ENCODE results near the gene GALNT14.

The GALNT14 gene

DNA sequence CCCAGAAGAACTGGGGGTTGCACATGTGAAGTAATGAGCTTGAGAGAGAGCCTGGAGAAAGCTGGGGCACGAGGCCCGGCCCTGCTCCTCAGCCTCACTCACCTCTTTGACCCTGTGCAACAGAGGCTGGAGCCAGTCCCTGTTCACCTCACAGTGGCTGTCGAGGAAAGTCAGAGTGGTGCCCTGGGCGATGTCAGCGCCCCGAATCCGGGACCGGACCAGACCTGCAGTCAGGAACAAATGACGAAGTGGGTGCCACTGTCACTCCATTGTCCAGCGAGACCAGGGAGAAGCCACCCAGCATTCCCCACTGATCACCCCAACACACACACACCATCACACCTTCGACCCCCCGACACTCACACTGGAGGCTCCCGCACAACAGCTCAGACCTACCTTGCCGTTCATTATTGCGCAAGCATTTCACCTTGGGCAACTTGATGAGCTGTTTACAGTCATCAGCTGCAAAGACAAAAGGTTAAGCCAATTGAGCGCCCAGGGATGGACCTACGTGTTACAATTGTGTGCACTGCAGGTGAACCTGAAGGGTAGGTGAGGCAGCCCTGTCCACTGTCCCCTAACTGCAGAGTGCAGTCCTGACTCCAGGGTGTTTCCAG is 182.6 kb downstream of the GALNT14 start:
- no peak overlapping the region for H3K27ac ChIP-seq (ENCODE audit: low read length)
- H3K4me1 ChIP-seq (ENCODE audit: control insufficient read depth, insufficient read depth, low read length) = 0 out of 2 replicates have a peak, but pooled peaks cover 1% of the 10 kb centered on the region
- H3K4me3 ChIP-seq (ENCODE audit: low read length) = no peak overlapping the region
- DNase-seq (ENCODE audit: low read depth, low spot score) = no peak
- H3K36me3 ChIP-seq (ENCODE audit: control insufficient read depth, insufficient read depth, low read length) = no peaks in the 10 kb centered on the region
- no CpG with 5 or more reads among the region's 17 CpGs for WGBS (ENCODE audit: insufficient coverage, insufficient read length)
- no peaks in the 10 kb centered on the region for H3K9me3 ChIP-seq (ENCODE audit: control insufficient read depth, insufficient read depth, low read length)
- H3K27me3 ChIP-seq (ENCODE audit: control insufficient read depth, insufficient read depth, low read length) = no peaks in the 10 kb centered on the region

DNA sequence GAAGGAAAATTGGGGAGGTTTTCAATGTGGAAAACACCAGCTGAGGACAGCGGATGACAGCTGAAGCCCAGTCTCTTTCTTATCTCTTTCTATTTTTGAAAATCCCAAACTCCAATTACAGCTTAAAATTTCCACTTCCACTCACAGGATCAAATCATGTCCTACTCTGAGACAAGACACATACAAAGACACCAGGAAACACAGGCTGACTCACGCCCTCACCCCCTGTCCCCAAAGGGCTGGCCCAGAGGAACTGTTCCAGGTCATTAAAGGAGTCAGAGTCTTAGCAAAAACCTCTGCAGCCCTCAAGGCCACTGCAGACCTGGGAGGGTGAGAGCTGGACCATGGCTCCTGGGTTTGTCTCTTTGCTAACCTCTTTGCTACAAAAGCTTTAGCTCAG is 187.9 kb downstream of the GALNT14 start:
- H3K27me3 ChIP-seq (ENCODE audit: control insufficient read depth, insufficient read depth, low read length) = no peaks in the 10 kb centered on the region
- DNase-seq (ENCODE audit: low read depth, low spot score) = no peak
- no CpG with 5 or more reads among the region's 2 CpGs for WGBS (ENCODE audit: insufficient coverage, insufficient read length)
- no peak overlapping the region for H3K27ac ChIP-seq (ENCODE audit: low read length)
- no peaks in the 10 kb centered on the region for H3K4me1 ChIP-seq (ENCODE audit: control insufficient read depth, insufficient read depth, low read length)
- H3K9me3 ChIP-seq (ENCODE audit: control insufficient read depth, insufficient read depth, low read length) = no peaks in the 10 kb centered on the region
- no peaks in the 10 kb centered on the region for H3K36me3 ChIP-seq (ENCODE audit: control insufficient read depth, insufficient read depth, low read length)
- no peak overlapping the region for H3K4me3 ChIP-seq (ENCODE audit: low read length)

DNA sequence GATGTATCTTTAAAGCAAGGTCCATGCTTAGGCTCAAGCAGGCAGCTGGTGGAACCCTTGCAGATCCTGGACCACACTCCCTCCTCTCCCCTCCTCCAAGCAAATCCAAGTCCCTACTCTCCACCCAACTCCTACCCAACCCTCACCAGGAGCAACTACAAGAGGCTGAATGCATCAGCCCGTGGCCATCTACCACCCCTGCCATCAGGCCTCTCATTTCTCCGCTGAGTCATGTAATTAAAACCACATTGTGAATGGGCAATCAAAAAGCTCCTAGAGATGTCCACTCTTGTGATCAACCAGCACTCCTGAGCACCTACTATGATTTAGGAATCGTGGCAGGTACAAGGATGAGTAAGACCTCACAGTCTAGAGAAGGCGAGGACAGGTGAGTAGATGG is 188.8 kb downstream of the GALNT14 start:
- H3K4me1 ChIP-seq (ENCODE audit: control insufficient read depth, insufficient read depth, low read length) = no peaks in the 10 kb centered on the region
- no peak overlapping the region for H3K4me3 ChIP-seq (ENCODE audit: low read length)
- no peak for DNase-seq (ENCODE audit: low read depth, low spot score)
- no peaks in the 10 kb centered on the region for H3K36me3 ChIP-seq (ENCODE audit: control insufficient read depth, insufficient read depth, low read length)
- no peaks in the 10 kb centered on the region for H3K27me3 ChIP-seq (ENCODE audit: control insufficient read depth, insufficient read depth, low read length)
- WGBS (ENCODE audit: insufficient coverage, insufficient read length) = no CpG with 5 or more reads among the region's 4 CpGs
- H3K9me3 ChIP-seq (ENCODE audit: control insufficient read depth, insufficient read depth, low read length) = no peaks in the 10 kb centered on the region
- H3K27ac ChIP-seq (ENCODE audit: low read length) = no peak overlapping the region

DNA sequence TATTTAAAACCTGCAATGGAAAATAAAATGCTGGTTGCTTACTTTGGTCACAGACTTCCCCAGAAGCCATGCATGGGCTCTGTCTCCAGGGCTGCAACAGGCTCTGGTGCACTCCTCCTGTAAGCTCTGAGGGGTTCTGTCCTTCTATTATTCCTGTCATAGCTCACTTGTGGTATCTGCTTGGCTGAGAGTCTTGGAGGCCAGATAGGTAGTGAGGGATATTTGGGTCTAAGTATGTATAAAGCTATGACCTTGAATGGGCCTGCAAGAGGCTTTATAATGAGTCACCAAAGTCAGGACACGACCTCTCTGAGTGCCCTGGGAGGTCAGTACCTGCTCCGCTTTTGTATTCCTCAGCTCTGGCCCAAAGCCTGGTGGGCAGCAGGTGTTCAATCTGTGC is 189.4 kb downstream of the GALNT14 start:
- H3K27ac ChIP-seq (ENCODE audit: low read length) = no peak overlapping the region
- H3K4me3 ChIP-seq (ENCODE audit: low read length) = no peak overlapping the region
- no peaks in the 10 kb centered on the region for H3K36me3 ChIP-seq (ENCODE audit: control insufficient read depth, insufficient read depth, low read length)
- H3K27me3 ChIP-seq (ENCODE audit: control insufficient read depth, insufficient read depth, low read length) = no peaks in the 10 kb centered on the region
- no peaks in the 10 kb centered on the region for H3K9me3 ChIP-seq (ENCODE audit: control insufficient read depth, insufficient read depth, low read length)
- no peaks in the 10 kb centered on the region for H3K4me1 ChIP-seq (ENCODE audit: control insufficient read depth, insufficient read depth, low read length)
- no CpG with 5 or more reads among the region's 2 CpGs for WGBS (ENCODE audit: insufficient coverage, insufficient read length)
- no peak for DNase-seq (ENCODE audit: low read depth, low spot score)

DNA sequence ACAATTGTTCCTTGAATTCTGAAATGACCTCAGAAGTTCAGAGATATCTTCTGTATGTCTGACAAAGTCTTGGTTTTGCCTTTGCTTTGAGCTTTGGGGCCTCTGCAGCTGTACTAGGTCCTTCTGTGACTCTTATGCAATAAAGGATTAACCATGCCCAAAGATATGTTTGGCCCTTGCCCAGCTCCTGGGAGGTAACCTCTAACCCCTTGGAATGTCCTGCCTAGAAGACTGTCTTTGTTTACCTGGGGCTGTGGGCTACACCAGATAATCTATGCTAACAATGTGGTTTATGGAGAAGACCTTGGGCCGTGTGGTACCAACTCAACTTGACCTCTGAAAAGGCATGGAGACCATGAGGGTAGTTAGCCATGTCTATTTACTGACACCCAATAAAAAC is 190.1 kb downstream of the GALNT14 start:
- no peaks in the 10 kb centered on the region for H3K9me3 ChIP-seq (ENCODE audit: control insufficient read depth, insufficient read depth, low read length)
- no peaks in the 10 kb centered on the region for H3K4me1 ChIP-seq (ENCODE audit: control insufficient read depth, insufficient read depth, low read length)
- H3K4me3 ChIP-seq (ENCODE audit: low read length) = no peak overlapping the region
- WGBS (ENCODE audit: insufficient coverage, insufficient read length) = no CpG with 5 or more reads among the region's 1 CpG
- no peak overlapping the region for H3K27ac ChIP-seq (ENCODE audit: low read length)
- no peaks in the 10 kb centered on the region for H3K36me3 ChIP-seq (ENCODE audit: control insufficient read depth, insufficient read depth, low read length)
- no peak for DNase-seq (ENCODE audit: low read depth, low spot score)
- no peaks in the 10 kb centered on the region for H3K27me3 ChIP-seq (ENCODE audit: control insufficient read depth, insufficient read depth, low read length)

DNA sequence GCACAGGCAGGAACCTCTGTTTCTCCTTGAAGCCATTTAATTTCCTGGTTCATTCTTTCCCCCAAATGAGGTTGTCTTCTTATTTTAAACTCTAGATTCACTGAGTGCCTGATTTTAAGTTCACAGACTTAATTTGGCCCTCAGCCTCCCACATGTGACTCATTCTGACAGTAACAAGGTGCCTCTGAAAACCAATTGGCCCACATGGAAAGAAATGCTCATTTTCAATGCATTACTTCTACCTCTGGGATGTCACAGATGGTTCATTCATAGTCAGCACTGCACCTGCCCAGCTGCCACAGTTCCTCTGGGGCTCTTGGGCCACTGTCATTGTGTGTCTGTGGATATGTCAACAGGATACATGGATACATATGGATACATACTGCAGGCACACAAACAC is 190.6 kb downstream of the GALNT14 start:
- no peaks in the 10 kb centered on the region for H3K36me3 ChIP-seq (ENCODE audit: control insufficient read depth, insufficient read depth, low read length)
- H3K27me3 ChIP-seq (ENCODE audit: control insufficient read depth, insufficient read depth, low read length) = no peaks in the 10 kb centered on the region
- H3K4me1 ChIP-seq (ENCODE audit: control insufficient read depth, insufficient read depth, low read length) = no peaks in the 10 kb centered on the region
- no peak for DNase-seq (ENCODE audit: low read depth, low spot score)
- no peaks in the 10 kb centered on the region for H3K9me3 ChIP-seq (ENCODE audit: control insufficient read depth, insufficient read depth, low read length)
- H3K4me3 ChIP-seq (ENCODE audit: low read length) = no peak overlapping the region
- no peak overlapping the region for H3K27ac ChIP-seq (ENCODE audit: low read length)

DNA sequence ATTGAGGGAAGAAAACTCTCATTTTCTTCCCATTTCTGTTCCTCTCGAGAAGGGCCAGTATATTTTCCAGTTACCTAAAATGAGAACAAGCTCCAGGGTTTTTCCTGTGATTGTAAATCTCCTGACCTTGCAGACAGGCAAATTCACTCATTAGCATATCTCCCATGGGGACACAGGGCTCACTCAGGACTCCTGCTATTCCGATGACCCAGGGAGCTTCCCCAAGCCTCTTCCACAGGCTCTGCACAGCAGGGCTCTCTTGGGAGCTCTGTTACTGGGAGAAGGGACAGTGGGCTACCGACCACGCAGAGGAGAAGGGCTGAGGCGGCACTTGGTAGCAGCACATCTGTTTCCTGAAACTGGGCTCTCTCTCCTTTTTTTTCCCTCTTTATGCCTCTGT is 195.8 kb downstream of the GALNT14 start:
- Histone ChIP-seq H3K27me3 (ENCODE audit: control insufficient read depth, insufficient read depth, low read length) (no peaks in the 10 kb centered on the region), H3K36me3 (ENCODE audit: control insufficient read depth, insufficient read depth, low read length) (no peaks in the 10 kb centered on the region), H3K4me1 (ENCODE audit: control insufficient read depth, insufficient read depth, low read length) (peaks cover 3% of the 10 kb centered on the region; the same call in 1 of the 2 replicates), H3K4me3 (ENCODE audit: low read length) (no peak overlapping the region), H3K9me3 (ENCODE audit: control insufficient read depth, insufficient read depth, low read length) (no peaks in the 10 kb centered on the region), H3K27ac (ENCODE audit: low read length) (no peak overlapping the region)
- DNase-seq (ENCODE audit: low read depth, low spot score) = no peak
- no CpG with 5 or more reads among the region's 5 CpGs for WGBS (ENCODE audit: insufficient coverage, insufficient read length)

DNA sequence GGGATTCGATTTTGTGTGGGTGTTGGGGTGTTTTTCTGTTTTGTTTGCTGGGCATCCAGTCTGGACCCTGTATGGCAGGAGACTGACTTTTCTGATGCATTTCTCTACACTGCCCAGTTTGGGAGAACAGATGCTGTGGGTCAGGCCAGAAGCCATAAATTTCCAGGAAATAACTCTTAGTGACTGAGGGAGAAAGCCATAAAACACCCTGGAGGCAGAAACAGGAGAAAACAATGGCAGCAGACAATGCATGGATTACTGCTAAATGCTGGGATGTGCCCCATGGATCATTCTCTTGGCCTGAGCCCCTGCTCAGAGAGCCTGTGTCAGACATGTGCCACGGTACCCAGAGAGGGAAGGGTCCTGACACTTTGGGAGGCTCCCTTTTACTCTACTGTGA is 197.4 kb downstream of the GALNT14 start:
- no peak overlapping the region for H3K4me3 ChIP-seq (ENCODE audit: low read length)
- H3K27me3 ChIP-seq (ENCODE audit: control insufficient read depth, insufficient read depth, low read length) = no peaks in the 10 kb centered on the region
- no peak for DNase-seq (ENCODE audit: low read depth, low spot score)
- no peaks in the 10 kb centered on the region for H3K9me3 ChIP-seq (ENCODE audit: control insufficient read depth, insufficient read depth, low read length)
- no peaks in the 10 kb centered on the region for H3K36me3 ChIP-seq (ENCODE audit: control insufficient read depth, insufficient read depth, low read length)
- H3K27ac ChIP-seq (ENCODE audit: low read length) = no peak overlapping the region
- H3K4me1 ChIP-seq (ENCODE audit: control insufficient read depth, insufficient read depth, low read length) = peaks cover 3% of the 10 kb centered on the region; the same call in 1 of the 2 replicates
- WGBS (ENCODE audit: insufficient coverage, insufficient read length) = no CpG with 5 or more reads among the region's 2 CpGs

DNA sequence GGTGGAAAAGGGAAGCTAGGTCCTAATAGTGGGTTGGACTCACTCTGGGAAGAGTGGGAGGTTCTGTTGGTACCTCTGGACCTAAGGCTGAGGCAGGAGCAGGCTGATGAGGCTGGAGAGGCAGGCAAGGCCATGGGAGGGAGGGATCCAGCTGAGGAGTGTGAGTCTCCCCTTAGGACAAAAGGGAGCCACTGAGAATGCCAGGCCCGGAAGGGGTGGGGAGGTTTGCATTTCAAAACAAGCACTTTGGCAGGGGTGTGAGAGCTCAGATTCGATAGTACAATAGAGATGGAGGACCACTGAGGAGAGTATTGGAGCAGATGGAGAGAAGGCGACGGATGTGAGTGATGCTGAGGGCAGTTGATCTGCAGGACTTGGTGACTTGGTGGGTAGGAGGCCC is 198.9 kb downstream of the GALNT14 start:
- no peaks in the 10 kb centered on the region for H3K27me3 ChIP-seq (ENCODE audit: control insufficient read depth, insufficient read depth, low read length)
- no peaks in the 10 kb centered on the region for H3K9me3 ChIP-seq (ENCODE audit: control insufficient read depth, insufficient read depth, low read length)
- H3K27ac ChIP-seq (ENCODE audit: low read length) = no peak overlapping the region
- no CpG with 5 or more reads among the region's 4 CpGs for WGBS (ENCODE audit: insufficient coverage, insufficient read length)
- peaks cover 3% of the 10 kb centered on the region; the same call in 1 of the 2 replicates for H3K4me1 ChIP-seq (ENCODE audit: control insufficient read depth, insufficient read depth, low read length)
- DNase-seq (ENCODE audit: low read depth, low spot score) = no peak
- H3K4me3 ChIP-seq (ENCODE audit: low read length) = no peak overlapping the region
- H3K36me3 ChIP-seq (ENCODE audit: control insufficient read depth, insufficient read depth, low read length) = no peaks in the 10 kb centered on the region

DNA sequence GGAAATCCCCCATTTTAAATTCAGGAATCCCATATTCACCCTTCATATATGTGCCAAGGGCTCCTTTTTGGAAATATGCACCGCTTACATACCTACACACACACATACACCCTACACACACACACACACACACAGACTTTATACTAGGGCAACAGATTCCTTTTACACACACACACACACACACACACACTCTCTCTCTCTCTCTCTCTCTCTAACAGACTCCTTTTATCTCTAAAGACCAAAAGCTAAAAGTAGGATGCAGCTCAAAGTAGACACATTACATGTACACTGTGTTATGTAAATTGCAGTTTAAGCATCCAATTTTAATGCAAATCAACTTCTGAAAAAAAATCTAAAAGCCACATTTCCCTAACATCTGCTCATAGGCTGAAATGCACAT is 200.0 kb downstream of the GALNT14 start:
- H3K9me3 ChIP-seq (ENCODE audit: control insufficient read depth, insufficient read depth, low read length) = no peaks in the 10 kb centered on the region
- no peak overlapping the region for H3K4me3 ChIP-seq (ENCODE audit: low read length)
- WGBS (ENCODE audit: insufficient coverage, insufficient read length) = no CpG with 5 or more reads among the region's 1 CpG
- H3K27ac ChIP-seq (ENCODE audit: low read length) = no peak overlapping the region
- H3K4me1 ChIP-seq (ENCODE audit: control insufficient read depth, insufficient read depth, low read length) = peaks cover 3% of the 10 kb centered on the region; the same call in 1 of the 2 replicates
- no peaks in the 10 kb centered on the region for H3K27me3 ChIP-seq (ENCODE audit: control insufficient read depth, insufficient read depth, low read length)
- no peaks in the 10 kb centered on the region for H3K36me3 ChIP-seq (ENCODE audit: control insufficient read depth, insufficient read depth, low read length)
- DNase-seq (ENCODE audit: low read depth, low spot score) = no peak

DNA sequence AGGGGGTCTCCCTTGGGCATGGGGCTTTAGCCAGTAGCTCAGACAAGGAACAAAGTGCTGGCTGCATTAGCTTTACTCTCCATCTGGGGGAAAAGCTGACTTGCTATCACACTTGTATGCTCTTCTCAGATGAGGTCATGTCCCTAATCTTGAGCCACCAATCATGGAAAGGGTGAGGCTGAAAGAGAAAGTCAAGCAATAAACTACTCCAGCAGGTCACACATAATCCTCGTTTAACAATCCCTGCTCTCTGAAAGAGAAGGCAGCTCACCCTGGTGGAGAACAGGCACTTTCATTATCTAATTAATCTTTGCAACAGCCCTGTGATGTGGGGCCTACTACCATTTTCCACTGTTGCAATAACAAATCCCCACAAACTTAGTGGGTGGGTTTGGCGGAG is 201.3 kb downstream of the GALNT14 start:
- no peaks in the 10 kb centered on the region for H3K27me3 ChIP-seq (ENCODE audit: control insufficient read depth, insufficient read depth, low read length)
- H3K36me3 ChIP-seq (ENCODE audit: control insufficient read depth, insufficient read depth, low read length) = no peaks in the 10 kb centered on the region
- peaks cover 3% of the 10 kb centered on the region; the same call in 1 of the 2 replicates for H3K4me1 ChIP-seq (ENCODE audit: control insufficient read depth, insufficient read depth, low read length)
- H3K27ac ChIP-seq (ENCODE audit: low read length) = no peak overlapping the region
- H3K4me3 ChIP-seq (ENCODE audit: low read length) = no peak overlapping the region
- no peaks in the 10 kb centered on the region for H3K9me3 ChIP-seq (ENCODE audit: control insufficient read depth, insufficient read depth, low read length)
- no CpG with 5 or more reads among the region's 2 CpGs for WGBS (ENCODE audit: insufficient coverage, insufficient read length)
- DNase-seq (ENCODE audit: low read depth, low spot score) = no peak

Measured in iPS DF 6.9 (cell line).